Left lung (tissue), 10 donors: ENCODE results near the gene CDRT4. TPM values are rescaled to one million over a fixed set of nuclear protein-coding genes. Genes with fewer than 3 reads are reported as not detected.
A peak's percentile ranks its signal among the peaks of the same experiment; 100 is the strongest.

Experiments used
- ATAC-seq: fragments of 200-7000 bp; cut with Tn5 transposase; one replicate; pipeline ENCODE4 v1.9.1; 2020; ENCODE audit warnings: moderate library complexity
- DNase-seq, 4 donors: peaks; one replicate each; pipeline ENCODE4 v3.0.0-alpha.2; 2013 to 2020
- H3K27ac ChIP-seq, 2 donors: fragments of 200-600 bp; sonication (generic) in 1 of 2; one replicate each; pipeline versions ENCODE4 v1.5.0 to v1.8.0; 2020 to 2021
- H3K27me3 ChIP-seq, 2 donors: fragments of 200-600 bp; sonication (generic) in 1 of 2; one replicate each; pipeline versions ENCODE4 v1.5.0 to v1.8.0; 2020 to 2021
- H3K36me3 ChIP-seq, 2 donors: fragments of 200-600 bp; sonication (generic) in 1 of 2; one replicate each; pipeline versions ENCODE4 v1.5.0 to v1.8.0; 2020 to 2021
- H3K4me1 ChIP-seq, 2 donors: fragments of 200-600 bp; one replicate each; pipeline ENCODE4 v1.8.0; 2021
- H3K4me3 ChIP-seq, 2 donors: fragments of 200-600 bp; sonication (generic) in 1 of 2; one replicate each; pipeline versions ENCODE4 v1.5.0 to v1.8.0; 2020 to 2021; ENCODE audit warnings: mild to moderate bottlenecking in 1 of 2
- H3K9me3 ChIP-seq, 2 donors: fragments of 200-600 bp; sonication (generic) in 1 of 2; one replicate each; pipeline versions ENCODE4 v1.5.0 to v1.8.0; 2020 to 2021
- intact Hi-C, 2 donors: fragments of 100-400 bp; cut with DNase I; formaldehyde crosslinking; loops; one replicate each; pipeline versions ENCODE4 v1.11.2 to v1.14.2; 2022
- polyA plus RNA-seq, 6 donors: library from polyadenylated mRNA; unstranded; fragments of 120-200 nt; gene quantifications; one replicate each; pipeline ENCODE4 v1.2.1, GENCODE V29; 2013; ENCODE audit not compliant: insufficient read length in 6 of 6
- total RNA-seq, 2 donors: library from RNA; stranded (reverse); fragmentation: NEBNext Ultra II Directional; extraction: Animal tissue kit (Norgen Biotek cat#: 25700); gene quantifications; one replicate each; pipeline ENCODE4 v1.2.1, GENCODE V29; 2021
- TF ChIP-seq, protein P1 (sequence below), 2 donors: fragments of 200-600 bp; sonication (generic) in 1 of 2; IDR thresholded peaks; one replicate each; pipeline versions ENCODE4 v1.5.0 to v1.8.0; 2021; ENCODE audit warnings: antibody characterized with exemption in 2 of 2
- donor health status: DM: no; HTN: yes; CAD: no.
- donor health status: DM: no; HTN: no; CAD: no.

CDRT4 gene
- total and polyA plus RNA-seq, 8 donors = 2.7 to 24.9 (median 17.8) TPM

DNA sequence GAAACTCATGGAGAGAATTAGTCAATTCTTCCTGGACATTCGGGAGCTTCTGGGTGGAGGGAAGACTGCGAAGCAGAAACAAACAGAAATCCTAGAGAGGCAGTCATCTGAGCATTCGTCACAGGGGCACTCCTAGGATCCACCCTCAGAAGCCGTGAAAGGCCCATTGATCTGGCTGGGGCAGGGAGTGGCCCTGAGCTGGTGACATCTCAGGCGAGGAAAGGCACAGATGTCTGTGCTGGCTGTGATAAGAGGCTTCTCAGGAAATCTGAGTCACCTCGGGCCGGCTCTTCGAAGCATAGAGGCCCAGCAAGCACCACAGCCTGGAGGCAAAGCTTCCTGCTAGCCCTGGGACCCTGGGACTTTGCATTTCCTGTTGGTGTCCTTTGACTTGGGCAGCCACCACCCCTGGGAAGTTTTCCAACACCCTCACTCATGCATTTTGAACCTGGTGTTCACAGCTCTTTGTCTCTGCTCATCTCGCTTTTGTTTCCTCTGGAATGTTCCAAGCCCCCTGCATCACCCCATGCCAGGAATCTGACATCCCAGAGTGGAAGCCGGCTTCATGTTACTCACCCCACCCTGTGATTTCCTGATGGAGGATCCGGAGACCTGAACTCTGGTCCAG is 23.3 kb upstream of the CDRT4 start:
- Histone ChIP-seq H3K9me3 (no peaks in the 10 kb centered on the region), H3K36me3 (peaks cover 0 to 9% of the 10 kb centered on the region in 2 donors), H3K4me3 (no peak overlapping the region), H3K27ac (peak overlapping the region; percentile 23 to 61), H3K27me3 (no peaks in the 10 kb centered on the region), H3K4me1 (peaks cover 0 to 3% of the 10 kb centered on the region in 2 donors)
- peak in 1 of 4 donors; percentile 43 for DNase-seq
- ATAC-seq = peak; percentile 73
- TF ChIP-seq, protein P1, sequence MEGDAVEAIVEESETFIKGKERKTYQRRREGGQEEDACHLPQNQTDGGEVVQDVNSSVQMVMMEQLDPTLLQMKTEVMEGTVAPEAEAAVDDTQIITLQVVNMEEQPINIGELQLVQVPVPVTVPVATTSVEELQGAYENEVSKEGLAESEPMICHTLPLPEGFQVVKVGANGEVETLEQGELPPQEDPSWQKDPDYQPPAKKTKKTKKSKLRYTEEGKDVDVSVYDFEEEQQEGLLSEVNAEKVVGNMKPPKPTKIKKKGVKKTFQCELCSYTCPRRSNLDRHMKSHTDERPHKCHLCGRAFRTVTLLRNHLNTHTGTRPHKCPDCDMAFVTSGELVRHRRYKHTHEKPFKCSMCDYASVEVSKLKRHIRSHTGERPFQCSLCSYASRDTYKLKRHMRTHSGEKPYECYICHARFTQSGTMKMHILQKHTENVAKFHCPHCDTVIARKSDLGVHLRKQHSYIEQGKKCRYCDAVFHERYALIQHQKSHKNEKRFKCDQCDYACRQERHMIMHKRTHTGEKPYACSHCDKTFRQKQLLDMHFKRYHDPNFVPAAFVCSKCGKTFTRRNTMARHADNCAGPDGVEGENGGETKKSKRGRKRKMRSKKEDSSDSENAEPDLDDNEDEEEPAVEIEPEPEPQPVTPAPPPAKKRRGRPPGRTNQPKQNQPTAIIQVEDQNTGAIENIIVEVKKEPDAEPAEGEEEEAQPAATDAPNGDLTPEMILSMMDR (IDR thresholded peaks at IDR 0.05) = no peak
- intact Hi-C loops = no loop called here

DNA sequence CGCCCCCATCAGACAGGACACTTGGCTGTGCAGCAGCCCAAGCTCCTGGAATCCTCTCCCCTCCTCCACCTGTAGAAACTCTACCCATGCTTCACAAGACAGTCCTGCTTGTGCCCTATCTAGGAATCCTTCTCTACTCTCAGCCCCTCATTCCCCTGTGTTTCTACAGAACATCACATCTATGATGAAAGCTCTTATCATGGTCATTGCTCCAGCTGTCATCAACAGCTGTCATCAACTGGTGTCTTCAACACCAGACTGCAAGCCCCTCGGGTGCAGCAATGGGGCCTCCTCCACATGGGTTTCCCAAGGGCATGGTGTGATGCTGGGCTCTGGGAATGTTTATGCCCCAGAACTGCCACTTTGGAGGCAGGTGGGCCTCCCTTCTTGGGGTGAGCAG is 21.1 kb upstream of the CDRT4 start:
- no peak overlapping the region for H3K4me3 ChIP-seq
- no peaks in the 10 kb centered on the region for H3K9me3 ChIP-seq
- TF ChIP-seq, protein P1 (IDR thresholded peaks at IDR 0.05) = no peak
- intact Hi-C loops = no loop called here
- DNase-seq (no peak), ATAC-seq (no peak)
- peaks cover 0 to 3% of the 10 kb centered on the region in 2 donors for H3K4me1 ChIP-seq
- H3K27me3 ChIP-seq = no peaks in the 10 kb centered on the region
- no peak overlapping the region for H3K27ac ChIP-seq
- peaks cover 0 to 9% of the 10 kb centered on the region in 2 donors for H3K36me3 ChIP-seq

DNA sequence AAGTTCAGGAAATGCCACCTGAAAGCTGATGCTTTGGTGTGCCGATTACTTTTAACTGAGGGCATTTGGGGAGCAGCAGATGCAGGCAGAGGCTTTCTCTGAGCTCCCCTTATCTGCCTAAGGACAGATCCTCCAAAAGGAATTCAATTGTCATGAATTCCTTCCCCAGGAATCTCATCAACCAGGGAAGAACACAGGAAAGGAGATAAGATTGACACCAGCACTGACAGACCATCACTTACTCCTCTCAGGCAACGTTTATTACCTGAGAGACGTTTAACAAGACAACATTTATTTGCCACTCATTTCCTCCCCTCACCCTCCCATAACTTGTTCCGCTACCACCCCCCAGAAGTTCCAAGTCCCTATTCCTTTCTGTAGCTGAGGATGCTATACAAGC is 17.6 kb upstream of the CDRT4 start:
- peaks cover 0 to 5% of the 10 kb centered on the region in 2 donors for H3K36me3 ChIP-seq
- intact Hi-C loops = no loop called here
- ATAC-seq = no peak
- no peaks in the 10 kb centered on the region for H3K4me1 ChIP-seq
- no peak for DNase-seq
- no peak overlapping the region for H3K27ac ChIP-seq
- H3K27me3 ChIP-seq = no peaks in the 10 kb centered on the region
- TF ChIP-seq, protein P1 (IDR thresholded peaks at IDR 0.05) = no peak
- H3K9me3 ChIP-seq = no peaks in the 10 kb centered on the region
- no peak overlapping the region for H3K4me3 ChIP-seq

DNA sequence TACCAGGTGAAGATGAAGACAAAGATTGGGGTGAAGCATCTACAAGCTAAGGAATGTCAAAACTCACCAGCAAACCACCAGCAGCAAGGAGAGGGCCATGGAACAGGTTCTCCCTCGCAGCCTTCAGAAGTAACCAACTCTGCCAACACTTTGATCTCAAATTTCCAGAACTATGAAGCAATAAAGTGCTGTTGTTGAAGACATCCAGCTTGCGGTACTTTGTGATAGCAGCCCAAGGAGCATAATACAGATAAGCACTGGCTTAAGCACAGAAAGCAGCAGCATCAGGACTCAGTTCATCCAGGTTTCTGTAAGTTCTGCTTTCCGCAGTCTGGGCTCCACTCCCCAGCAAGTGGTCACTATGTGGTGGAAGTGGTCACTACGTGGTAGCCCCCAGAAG is 16.0 kb upstream of the CDRT4 start:
- DNase-seq (peak in 2 of 4 donors; percentile 59 to 68), ATAC-seq (no peak)
- TF ChIP-seq, protein P1 (IDR thresholded peaks at IDR 0.05) = no peak
- no peaks in the 10 kb centered on the region for H3K9me3 ChIP-seq
- no peak overlapping the region for H3K4me3 ChIP-seq
- intact Hi-C loops = no loop called here
- no peak overlapping the region for H3K27ac ChIP-seq
- no peaks in the 10 kb centered on the region for H3K4me1 ChIP-seq
- H3K27me3 ChIP-seq = no peaks in the 10 kb centered on the region
- H3K36me3 ChIP-seq = peaks cover 0 to 5% of the 10 kb centered on the region in 2 donors

DNA sequence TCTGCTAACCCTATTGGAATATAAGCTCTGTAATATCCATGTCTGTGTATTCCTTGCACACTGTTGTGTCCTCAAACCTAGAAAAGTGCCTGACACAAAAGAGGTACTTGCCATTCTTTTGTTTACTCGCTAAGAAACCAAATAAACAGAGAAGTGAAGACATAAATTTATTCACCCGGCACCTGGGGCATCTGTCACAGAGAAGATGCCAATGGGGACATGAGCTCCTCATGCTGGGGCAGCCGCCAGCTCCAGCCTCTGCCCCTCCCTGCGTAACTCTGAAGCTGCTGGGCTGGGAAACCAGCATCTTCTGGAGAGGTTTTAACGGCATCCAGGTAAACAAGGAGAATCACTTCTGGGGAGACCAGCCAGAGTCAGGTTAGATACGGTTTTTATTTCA is 15.1 kb upstream of the CDRT4 start:
- no peak for ATAC-seq
- Histone ChIP-seq H3K4me3 (no peak overlapping the region), H3K9me3 (no peaks in the 10 kb centered on the region), H3K27me3 (no peaks in the 10 kb centered on the region), H3K4me1 (no peaks in the 10 kb centered on the region), H3K36me3 (peaks cover 0 to 2% of the 10 kb centered on the region in 2 donors), H3K27ac (no peak overlapping the region)
- intact Hi-C loops = no loop called here
- no peak for DNase-seq
- TF ChIP-seq, protein P1 (IDR thresholded peaks at IDR 0.05) = no peak
